ENCODE data around the gene SAMHD1.
A peak's percentile ranks its signal among the peaks of the same experiment; 100 is the strongest.
"Not testable (repeated sequence)": the region's sequence is repeated elsewhere in the genome, so short reads cannot be mapped to it uniquely, and the experiment has no call there.

SAMHD1 gene

DNA sequence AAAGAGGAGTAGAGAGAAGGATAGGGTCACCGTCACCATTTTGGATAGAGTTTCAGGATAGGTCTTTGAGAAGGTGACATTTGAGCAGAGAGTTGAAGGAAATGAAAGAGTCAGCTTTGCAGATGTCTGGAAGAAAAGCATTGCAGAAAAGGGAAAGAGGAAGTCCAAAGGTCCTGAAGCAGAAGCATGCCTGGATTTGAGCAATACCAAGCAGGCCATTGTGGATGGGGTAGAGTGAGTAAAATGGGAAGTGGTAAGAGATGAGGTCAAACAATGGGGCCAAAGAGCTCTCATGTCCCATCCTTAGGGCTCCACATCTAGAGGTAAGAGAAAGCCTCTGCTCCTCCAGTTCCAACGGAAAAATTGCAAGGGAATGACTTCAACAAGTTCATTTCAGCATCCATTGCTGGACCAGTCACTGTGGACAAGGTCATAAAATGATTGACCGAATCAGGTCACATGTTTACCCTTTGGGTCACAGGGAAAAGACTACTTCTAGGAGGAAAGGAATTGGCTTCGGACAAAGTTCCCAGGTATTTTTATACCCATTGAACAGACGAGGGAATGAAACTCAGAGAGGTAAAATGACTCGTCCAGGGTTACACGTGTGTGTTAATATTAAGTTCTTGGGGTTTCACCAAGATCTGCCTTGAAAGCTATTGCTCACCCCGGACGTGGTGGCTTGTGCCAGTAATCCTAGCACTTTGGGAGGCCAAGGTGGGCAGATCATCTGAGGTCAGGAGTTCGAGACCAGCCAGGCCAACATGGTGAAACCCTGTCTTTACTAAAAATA, 6.6 kb upstream of the SAMHD1 start:
- Histone ChIP-seq H3K27me3 (ENCODE audit: control insufficient read depth in 5 of 5, insufficient read depth in 4 of 5, low read length in 5 of 5) (no peaks in the 10 kb centered on the region), H3K27ac (ENCODE audit: low read depth, low read length) (no peak overlapping the region), H3K4me1 (ENCODE audit: control insufficient read depth in 5 of 5, insufficient read depth in 5 of 5, low read length in 5 of 5) (peaks cover 2 to 13% (median 10%) of the 10 kb centered on the region in 5 donors)

GRCh38 chr20:36956674-36957073, 5.2 kb upstream of the SAMHD1 start:
- no peaks in the 10 kb centered on the region for H3K27me3 ChIP-seq (ENCODE audit: control insufficient read depth in 5 of 5, insufficient read depth in 4 of 5, low read length in 5 of 5)
- H3K9ac ChIP-seq (ENCODE audit: low read length in 5 of 5) = no peak overlapping the region
- H3K9me3 ChIP-seq (ENCODE audit: control insufficient read depth in 5 of 5, low read length in 5 of 5) = no peaks in the 10 kb centered on the region
- peaks cover 2 to 20% (median 16%) of the 10 kb centered on the region in 5 donors for H3K4me1 ChIP-seq (ENCODE audit: control insufficient read depth in 5 of 5, insufficient read depth in 5 of 5, low read length in 5 of 5)
- H3K27ac ChIP-seq (ENCODE audit: low read depth, low read length) = no peak overlapping the region
- no peak overlapping the region for H3K4me3 ChIP-seq (ENCODE audit: low read depth in 1 of 5, low read length in 5 of 5)
- no peaks in the 10 kb centered on the region for H3K36me3 ChIP-seq (ENCODE audit: control insufficient read depth in 5 of 5, insufficient read depth in 5 of 5, low read length in 5 of 5)

More for the DNA sequence above, 6.6 kb upstream of the SAMHD1 start:
- Histone ChIP-seq H3K36me3 (ENCODE audit: control insufficient read depth in 5 of 5, insufficient read depth in 5 of 5, low read length in 5 of 5) (no peaks in the 10 kb centered on the region), H3K4me3 (ENCODE audit: low read depth in 1 of 5, low read length in 5 of 5) (no peak overlapping the region), H3K9me3 (ENCODE audit: control insufficient read depth in 5 of 5, low read length in 5 of 5) (peaks cover 0 to 5% (median 2%) of the 10 kb centered on the region in 5 donors), H3K9ac (ENCODE audit: low read length in 5 of 5) (no peak overlapping the region)

GRCh38 chr20:36956016-36956415, 4.5 kb upstream of the SAMHD1 start:
- H3K4me1 ChIP-seq (ENCODE audit: control insufficient read depth in 5 of 5, insufficient read depth in 5 of 5, low read length in 5 of 5) = peaks cover 2 to 24% (median 16%) of the 10 kb centered on the region in 5 donors
- no peak overlapping the region for H3K27ac ChIP-seq (ENCODE audit: low read depth, low read length)
- H3K36me3 ChIP-seq (ENCODE audit: control insufficient read depth in 5 of 5, insufficient read depth in 5 of 5, low read length in 5 of 5) = no peaks in the 10 kb centered on the region
- H3K9ac ChIP-seq (ENCODE audit: low read length in 5 of 5) = no peak overlapping the region
- no peaks in the 10 kb centered on the region for H3K9me3 ChIP-seq (ENCODE audit: control insufficient read depth in 5 of 5, low read length in 5 of 5)
- no peak overlapping the region for H3K4me3 ChIP-seq (ENCODE audit: low read depth in 1 of 5, low read length in 5 of 5)
- no peaks in the 10 kb centered on the region for H3K27me3 ChIP-seq (ENCODE audit: control insufficient read depth in 5 of 5, insufficient read depth in 4 of 5, low read length in 5 of 5)

- H3K9me3 ChIP-seq (ENCODE audit: control insufficient read depth in 5 of 5, low read length in 5 of 5) = no peaks in the 10 kb centered on the region
- peak overlapping the region; percentile 46 for H3K27ac ChIP-seq (ENCODE audit: low read depth, low read length)
- H3K4me3 ChIP-seq (ENCODE audit: low read depth in 1 of 5, low read length in 5 of 5) = peak overlapping the region; percentile 72 to 99 (median 93)
- H3K9ac ChIP-seq (ENCODE audit: low read length in 5 of 5) = peak overlapping the region in 4 of 5 donors; percentile 59 to 95 (median 79)
- H3K36me3 ChIP-seq (ENCODE audit: control insufficient read depth in 5 of 5, insufficient read depth in 5 of 5, low read length in 5 of 5) = no peaks in the 10 kb centered on the region
- no peaks in the 10 kb centered on the region for H3K27me3 ChIP-seq (ENCODE audit: control insufficient read depth in 5 of 5, insufficient read depth in 4 of 5, low read length in 5 of 5)
- peaks cover 2 to 39% (median 25%) of the 10 kb centered on the region in 5 donors for H3K4me1 ChIP-seq (ENCODE audit: control insufficient read depth in 5 of 5, insufficient read depth in 5 of 5, low read length in 5 of 5)
These were observed 651 bp upstream of the SAMHD1 start for GRCh38 chr20:36951979-36952738.

- no peaks in the 10 kb centered on the region for H3K9me3 ChIP-seq (ENCODE audit: control insufficient read depth in 5 of 5, low read length in 5 of 5)
- peak overlapping the region; percentile 81 to 99 (median 93) for H3K4me3 ChIP-seq (ENCODE audit: low read depth in 1 of 5, low read length in 5 of 5)
- H3K9ac ChIP-seq (ENCODE audit: low read length in 5 of 5) = peak overlapping the region in 4 of 5 donors; percentile 90 to 95 (median 94)
- H3K27ac ChIP-seq (ENCODE audit: low read depth, low read length) = peak overlapping the region; percentile 75
- peaks cover 0 to 3% (median 0%) of the 10 kb centered on the region in 5 donors for H3K36me3 ChIP-seq (ENCODE audit: control insufficient read depth in 5 of 5, insufficient read depth in 5 of 5, low read length in 5 of 5)
- peaks cover 2 to 41% (median 29%) of the 10 kb centered on the region in 5 donors for H3K4me1 ChIP-seq (ENCODE audit: control insufficient read depth in 5 of 5, insufficient read depth in 5 of 5, low read length in 5 of 5)
- H3K27me3 ChIP-seq (ENCODE audit: control insufficient read depth in 5 of 5, insufficient read depth in 4 of 5, low read length in 5 of 5) = no peaks in the 10 kb centered on the region
These were observed 902 bp downstream of the SAMHD1 start for GRCh38 chr20:36950414-36951197.

- Histone ChIP-seq H3K4me1 (ENCODE audit: control insufficient read depth in 5 of 5, insufficient read depth in 5 of 5, low read length in 5 of 5) (peaks cover 7 to 42% (median 37%) of the 10 kb centered on the region in 5 donors), H3K36me3 (ENCODE audit: control insufficient read depth in 5 of 5, insufficient read depth in 5 of 5, low read length in 5 of 5) (peaks cover 0 to 30% (median 6%) of the 10 kb centered on the region in 5 donors), H3K9ac (ENCODE audit: low read length in 5 of 5) (no peak overlapping the region), H3K4me3 (ENCODE audit: low read depth in 1 of 5, low read length in 5 of 5) (no peak overlapping the region), H3K27ac (ENCODE audit: low read depth, low read length) (peak overlapping the region; percentile 11), H3K27me3 (ENCODE audit: control insufficient read depth in 5 of 5, insufficient read depth in 4 of 5, low read length in 5 of 5) (no peaks in the 10 kb centered on the region), H3K9me3 (ENCODE audit: control insufficient read depth in 5 of 5, low read length in 5 of 5) (no peaks in the 10 kb centered on the region)
These were observed 10.1 kb downstream of the SAMHD1 start for GRCh38 chr20:36941401-36941835.

DNA sequence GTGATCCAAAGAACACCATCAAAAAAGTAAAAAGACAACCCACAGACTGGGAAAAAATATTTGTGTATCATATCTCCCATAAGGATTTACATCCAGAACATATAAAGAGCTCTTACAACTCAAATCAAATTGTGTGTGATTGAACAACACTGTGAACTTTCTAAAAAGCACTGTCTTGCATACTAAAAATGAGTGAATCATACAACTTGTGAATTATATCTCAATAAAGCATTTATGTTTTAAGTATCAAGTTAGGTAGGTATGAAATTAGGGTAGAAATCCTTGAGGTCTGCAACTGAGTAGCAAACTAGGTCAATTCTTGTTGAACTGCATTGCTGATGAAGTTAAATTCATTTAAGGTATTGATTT, 14.1 kb downstream of the SAMHD1 start:
- peaks cover 0 to 45% (median 13%) of the 10 kb centered on the region in 5 donors for H3K36me3 ChIP-seq (ENCODE audit: control insufficient read depth in 5 of 5, insufficient read depth in 5 of 5, low read length in 5 of 5)
- no peak overlapping the region for H3K9ac ChIP-seq (ENCODE audit: low read length in 5 of 5)
- H3K27ac ChIP-seq (ENCODE audit: low read depth, low read length) = no peak overlapping the region
- H3K4me1 ChIP-seq (ENCODE audit: control insufficient read depth in 5 of 5, insufficient read depth in 5 of 5, low read length in 5 of 5) = peaks cover 7 to 30% (median 21%) of the 10 kb centered on the region in 5 donors
- no peaks in the 10 kb centered on the region for H3K27me3 ChIP-seq (ENCODE audit: control insufficient read depth in 5 of 5, insufficient read depth in 4 of 5, low read length in 5 of 5)
- no peak overlapping the region for H3K4me3 ChIP-seq (ENCODE audit: low read depth in 1 of 5, low read length in 5 of 5)
- H3K9me3 ChIP-seq (ENCODE audit: control insufficient read depth in 5 of 5, low read length in 5 of 5) = no peaks in the 10 kb centered on the region

GRCh38 chr20:36936761-36937401, 14.6 kb downstream of the SAMHD1 start:
- not testable (repeated sequence) for H3K4me3 ChIP-seq (ENCODE audit: low read depth in 1 of 5, low read length in 5 of 5); H3K27ac ChIP-seq (ENCODE audit: low read depth, low read length); H3K27me3 ChIP-seq (ENCODE audit: control insufficient read depth in 5 of 5, insufficient read depth in 4 of 5, low read length in 5 of 5); H3K9me3 ChIP-seq (ENCODE audit: control insufficient read depth in 5 of 5, low read length in 5 of 5); H3K9ac ChIP-seq (ENCODE audit: low read length in 5 of 5)
- H3K36me3 ChIP-seq (ENCODE audit: control insufficient read depth in 5 of 5, insufficient read depth in 5 of 5, low read length in 5 of 5) = peaks cover 0 to 45% (median 14%) of the 10 kb centered on the region in 5 donors
- peaks cover 7 to 30% (median 21%) of the 10 kb centered on the region in 5 donors for H3K4me1 ChIP-seq (ENCODE audit: control insufficient read depth in 5 of 5, insufficient read depth in 5 of 5, low read length in 5 of 5)

DNA sequence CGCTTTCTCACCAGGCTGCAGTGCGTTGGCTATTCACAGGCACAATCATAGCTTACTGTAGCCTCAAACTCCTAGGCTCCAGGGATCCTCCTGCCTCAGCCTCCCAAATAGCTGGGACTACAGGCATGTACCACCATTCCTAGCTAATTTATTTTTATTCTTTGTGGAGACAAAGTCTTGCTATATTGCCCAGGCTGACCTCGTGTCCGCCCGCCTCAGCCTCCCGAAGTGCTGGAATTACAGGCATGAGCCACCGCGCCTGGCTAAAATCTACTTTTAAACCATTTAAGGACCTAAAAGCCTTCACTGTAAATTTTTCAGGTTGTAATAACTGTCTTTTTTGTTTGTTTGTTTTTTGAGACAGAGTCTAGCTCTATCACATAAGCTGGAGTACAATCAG, 15.2 kb downstream of the SAMHD1 start:
- peaks cover 4 to 26% (median 15%) of the 10 kb centered on the region in 5 donors for H3K4me1 ChIP-seq (ENCODE audit: control insufficient read depth in 5 of 5, insufficient read depth in 5 of 5, low read length in 5 of 5)

More for the DNA sequence above, 15.2 kb downstream of the SAMHD1 start:
- peaks cover under 1 to 46% (median 14%) of the 10 kb centered on the region in 5 donors for H3K36me3 ChIP-seq (ENCODE audit: control insufficient read depth in 5 of 5, insufficient read depth in 5 of 5, low read length in 5 of 5)
- no peaks in the 10 kb centered on the region for H3K9me3 ChIP-seq (ENCODE audit: control insufficient read depth in 5 of 5, low read length in 5 of 5)
- no peak overlapping the region for H3K9ac ChIP-seq (ENCODE audit: low read length in 5 of 5)
- no peak overlapping the region for H3K4me3 ChIP-seq (ENCODE audit: low read depth in 1 of 5, low read length in 5 of 5)
- no peaks in the 10 kb centered on the region for H3K27me3 ChIP-seq (ENCODE audit: control insufficient read depth in 5 of 5, insufficient read depth in 4 of 5, low read length in 5 of 5)
- no peak overlapping the region for H3K27ac ChIP-seq (ENCODE audit: low read depth, low read length)
